IMR-90 (cell line): ENCODE data around the gene CRAMP1. TPM values are rescaled to one million over a fixed set of nuclear protein-coding genes. Genes with fewer than 3 reads are reported as not detected.

Experiments used
- ATAC-seq: fragments of 200-7000 bp; cut with Tn5 transposase; 2 replicates; pipeline ENCODE4 v1.9.1; 2020; ENCODE audit warnings: low read depth, mild to moderate bottlenecking, moderate library complexity
- BruUV-seq: library from RNA; stranded (reverse); fragments of 400-500 nt; replicated peaks from 2 replicates; lab custom pipeline; 2021; lab: Mats Ljungman, UMichigan
- CTCF ChIA-PET: fragments of 300-600 bp; formaldehyde crosslinking; extraction: SDS; loops from one replicate; lab custom pipeline; 2021; ENCODE audit warnings: antibody characterized with exemption; lab: Yijun Ruan, JAX
- POLR2A ChIA-PET: fragments of 300-600 bp; sonication (Branson Sonifier 250); formaldehyde crosslinking; loops from one replicate; lab custom pipeline; 2022; ENCODE audit warnings: antibody characterized with exemption; ENCODE audit not compliant: unreplicated experiment; lab: Charles Lee
- DNase-seq: peaks from one replicate; pipeline ENCODE4 v3.0.0; 2013
- H2AFZ ChIP-seq: replicated peaks from 2 replicates; pipeline ENCODE3; 2013; ENCODE audit warnings: low read length, mild to moderate bottlenecking; ENCODE audit not compliant: poor library complexity
- H2AK5ac ChIP-seq: 2 replicates; pipeline ENCODE4 v1.6.1; 2013; ENCODE audit warnings: low read depth, low read length, inconsistent platforms
- H2AK9ac ChIP-seq: replicated peaks from 2 replicates; pipeline ENCODE3; 2013; ENCODE audit warnings: mild to moderate bottlenecking, low read depth, low read length, moderate library complexity; ENCODE audit not compliant: poor library complexity
- H2BK120ac ChIP-seq: 2 replicates; pipeline ENCODE4 v1.6.1; 2013; ENCODE audit warnings: low read depth, low read length, inconsistent platforms
- H2BK15ac ChIP-seq: 3 replicates; pipeline ENCODE4 v1.6.1; 2013; ENCODE audit warnings: low read depth, low read length, inconsistent platforms
- H2BK20ac ChIP-seq: 2 replicates; pipeline ENCODE4 v1.6.1; 2013; ENCODE audit warnings: low read depth, mild to moderate bottlenecking, inconsistent platforms, low read length, moderate library complexity
- H2BK5ac ChIP-seq: 2 replicates; pipeline ENCODE4 v1.6.1; 2013; ENCODE audit warnings: mild to moderate bottlenecking, low read depth, low read length, inconsistent platforms; ENCODE audit not compliant: poor library complexity, severe bottlenecking
- H3K14ac ChIP-seq: replicated peaks from 2 replicates; pipeline ENCODE4 v1.6.1; 2013; ENCODE audit warnings: low read depth, low read length, inconsistent platforms
- H3K18ac ChIP-seq: 2 replicates; pipeline ENCODE4 v1.6.1; 2013; ENCODE audit warnings: low read depth, low read length, control low read depth
- H3K23ac ChIP-seq: 2 replicates; pipeline ENCODE4 v1.6.1; 2013; ENCODE audit warnings: low read depth, low read length, inconsistent platforms
- H3K27ac ChIP-seq: 2 replicates; pipeline ENCODE4 v1.5.1; 2013; ENCODE audit warnings: mild to moderate bottlenecking, control low read depth, low read length; ENCODE audit not compliant: insufficient read depth
- H3K27me3 ChIP-seq: 2 replicates; pipeline ENCODE4 v1.6.1; 2013; ENCODE audit warnings: low read length; ENCODE audit not compliant: control insufficient read depth, insufficient read depth
- H3K36me3 ChIP-seq: 2 replicates; pipeline ENCODE4 v1.6.1; 2013; ENCODE audit warnings: low read length, mixed read lengths; ENCODE audit not compliant: control insufficient read depth, insufficient read depth
- H3K4ac ChIP-seq: 2 replicates; pipeline ENCODE4 v1.6.1; 2013; ENCODE audit warnings: low read depth, low read length, inconsistent platforms
- H3K4me1 ChIP-seq: 2 replicates; pipeline ENCODE4 v1.6.1; 2013; ENCODE audit warnings: low read length, mixed read lengths; ENCODE audit not compliant: control insufficient read depth, insufficient read depth
- H3K4me2 ChIP-seq: 2 replicates; pipeline ENCODE4 v1.6.1; 2013; ENCODE audit warnings: low read depth, mild to moderate bottlenecking, control low read depth, low read length, moderate library complexity
- H3K4me3 ChIP-seq: 2 replicates; pipeline ENCODE4 v1.5.1; 2013; ENCODE audit warnings: low read depth, mild to moderate bottlenecking, control low read depth, low read length, moderate library complexity; ENCODE audit not compliant: insufficient read depth
- H3K56ac ChIP-seq: 2 replicates; pipeline ENCODE4 v1.6.1; 2013; ENCODE audit warnings: low read length, inconsistent platforms; ENCODE audit not compliant: insufficient read depth; ENCODE audit errors: extremely low read depth
- H3K79me1 ChIP-seq, 2 experiments: 2 replicates each; pipeline ENCODE4 v1.6.1; 2013; ENCODE audit warnings: low read length in 2 of 2, inconsistent platforms in 1 of 2, low read depth in 1 of 2
- H3K9ac ChIP-seq: 2 replicates; pipeline ENCODE4 v1.6.1; 2013; ENCODE audit warnings: low read depth, low read length, control low read depth
- H3K9me1 ChIP-seq: 2 replicates; pipeline ENCODE4 v1.6.1; 2013; ENCODE audit warnings: low read length, inconsistent platforms; ENCODE audit not compliant: insufficient read depth
- H3K9me3 ChIP-seq: 2 replicates; pipeline ENCODE4 v1.6.1; 2013; ENCODE audit warnings: low read length; ENCODE audit not compliant: control insufficient read depth, insufficient read depth
- H4K20me1 ChIP-seq: 2 replicates; pipeline ENCODE4 v1.6.1; 2013; ENCODE audit warnings: low read length, inconsistent platforms; ENCODE audit not compliant: insufficient read depth
- H4K5ac ChIP-seq: 2 replicates; pipeline ENCODE4 v1.6.1; 2013; ENCODE audit warnings: mild to moderate bottlenecking, low read depth, low read length, control low read depth
- H4K8ac ChIP-seq, 2 experiments: 2 replicates each; pipeline ENCODE4 v1.6.1; 2013; ENCODE audit warnings: low read depth in 2 of 2, low read length in 2 of 2, control low read depth in 1 of 2, inconsistent platforms in 1 of 2
- H4K91ac ChIP-seq: 2 replicates; pipeline ENCODE4 v1.6.1; 2013; ENCODE audit warnings: low read depth, low read length, inconsistent platforms; ENCODE audit not compliant: insufficient read depth
- BHLHE40 ChIP-seq: fragments of 150-350 bp; IDR thresholded peaks from 2 replicates; pipeline ENCODE4 v1.6.1; 2016; ENCODE audit warnings: mild to moderate bottlenecking, low read depth, low read length
- CEBPB ChIP-seq: IDR thresholded peaks from 2 replicates; pipeline ENCODE4 v1.6.1; 2012; ENCODE audit warnings: low read depth, low read length, improper control_type of control experiment
- CHD1 ChIP-seq: IDR thresholded peaks from 2 replicates; pipeline ENCODE4 v1.6.1; 2012; ENCODE audit warnings: low read depth, low read length, improper control_type of control experiment
- ELK1 ChIP-seq: fragments of 150-350 bp; IDR thresholded peaks from 2 replicates; pipeline ENCODE4 v1.6.1; 2016; ENCODE audit warnings: low read depth, mild to moderate bottlenecking, low read length, moderate library complexity, borderline replicate concordance
- FOS ChIP-seq: fragments of 150-350 bp; IDR thresholded peaks from 2 replicates; pipeline ENCODE4 v1.6.1; 2016; ENCODE audit warnings: low read depth, low read length
- MAFK ChIP-seq: IDR thresholded peaks from 2 replicates; pipeline ENCODE4 v1.6.1; 2012; ENCODE audit warnings: low read depth, low read length, improper control_type of control experiment
- MAZ ChIP-seq: IDR thresholded peaks from 2 replicates; pipeline ENCODE4 v1.6.1; 2012; ENCODE audit warnings: low read depth, mild to moderate bottlenecking, low read length, improper control_type of control experiment, moderate library complexity, borderline replicate concordance
- MXI1 ChIP-seq: IDR thresholded peaks from 2 replicates; pipeline ENCODE4 v1.6.1; 2012; ENCODE audit warnings: low read depth, mild to moderate bottlenecking, low read length, moderate library complexity, borderline replicate concordance
- NFE2L2 ChIP-seq: fragments of 150-350 bp; IDR thresholded peaks from 2 replicates; pipeline ENCODE4 v1.6.1; 2016; ENCODE audit warnings: low read depth, mild to moderate bottlenecking, low read length
- POLR2A ChIP-seq: IDR thresholded peaks from 2 replicates; pipeline ENCODE4 v1.6.1; 2012; ENCODE audit warnings: mild to moderate bottlenecking, low read depth, low read length
- RAD21 ChIP-seq: IDR thresholded peaks from 2 replicates; pipeline ENCODE4 v1.6.1; 2012; ENCODE audit warnings: low read length, improper control_type of control experiment
- RCOR1 ChIP-seq: IDR thresholded peaks from 2 replicates; pipeline ENCODE4 v1.6.1; 2012; ENCODE audit warnings: mild to moderate bottlenecking, low read length, improper control_type of control experiment; ENCODE audit not compliant: insufficient replicate concordance
- RFX5 ChIP-seq: IDR thresholded peaks from 2 replicates; pipeline ENCODE4 v1.8.0; 2012; ENCODE audit warnings: low read depth, mild to moderate bottlenecking, low read length, moderate library complexity
- SMC3 ChIP-seq: fragments of 150-350 bp; IDR thresholded peaks from 2 replicates; pipeline ENCODE4 v1.6.1; 2016; ENCODE audit warnings: low read depth, mild to moderate bottlenecking, antibody characterized with exemption, low read length, moderate library complexity
- USF2 ChIP-seq: fragments of 150-350 bp; IDR thresholded peaks from 2 replicates; pipeline ENCODE4 v1.6.1; 2017; ENCODE audit warnings: mild to moderate bottlenecking, antibody characterized with exemption, low read length, low read depth
- WGBS, 2 experiments: methylation state at CpG; one replicate each; pipeline versions ENCODE4 v1.1.5 to v1.1.7; 2013; ENCODE audit warnings: missing lambda C conversion rate in 2 of 2; ENCODE audit not compliant: insufficient read length in 1 of 2; ENCODE audit errors: extremely low coverage in 2 of 2; 5-methylcytosine and 5-hydroxymethylcytosine counted together
- dilution Hi-C: fragments of 300-500 bp; cut with HindIII; formaldehyde crosslinking; loops from one replicate; pipeline ENCODE4 v1.14.3; 2018; ENCODE audit warnings: low sequenced_read_pairs; ENCODE audit not compliant: unreplicated experiment
- in situ Hi-C: fragments of 300-500 bp; cut with MboI; formaldehyde crosslinking; loops from 3 replicates; pipeline ENCODE4 v1.14.3; 2019; ENCODE audit warnings: low sequenced_read_pairs, inconsistent platforms, mixed read lengths
- intact Hi-C: fragments of 100-400 bp; cut with micrococcal nuclease; formaldehyde crosslinking; loops from 2 replicates; pipeline ENCODE4 v1.10.0; 2022
- polyA plus RNA-seq, 3 experiments: library from polyadenylated mRNA; depleted of rRNA; stranded (reverse); fragments of >200 nt; gene quantifications; 2 replicates each; pipeline ENCODE4 v1.2.3, GENCODE V29; 2012; ENCODE audit warnings: low replicate concordance in 1 of 3
- total RNA-seq: library from RNA; depleted of rRNA; stranded (reverse); fragments of >200 nt; gene quantifications from 2 replicates; pipeline ENCODE4 v1.2.3, GENCODE V29; 2012

CRAMP1 gene
- total and polyA plus RNA-seq, 2 of the 4 experiments (the other 2 are of a cell fraction): 3.2 to 12.0 TPM

- H2BK5ac ChIP-seq: no peak overlapping the region
- H3K27me3 ChIP-seq: no peaks in the 10 kb centered on the region
- H4K5ac ChIP-seq: no peak overlapping the region
- no peak overlapping the region for H3K27ac ChIP-seq
- no peak overlapping the region for H4K91ac ChIP-seq
- no peak overlapping the region for H2AFZ ChIP-seq
- no peak overlapping the region for H2BK20ac ChIP-seq
- in situ Hi-C loops: no loop called here
- peaks cover 9 to 21% of the 10 kb centered on the region in 2 experiments for H3K79me1 ChIP-seq
- no peak overlapping the region for H3K23ac ChIP-seq
- no peak overlapping the region for H3K18ac ChIP-seq
- peaks cover 82% of the 10 kb centered on the region for H3K36me3 ChIP-seq
- DNase-seq (no peak), ATAC-seq (no peak)
- no peak overlapping the region for H3K56ac ChIP-seq
- no peak overlapping the region for H2AK5ac ChIP-seq
- H3K4me2 ChIP-seq: no peak overlapping the region
- CTCF ChIA-PET: no interaction called here
- H3K14ac ChIP-seq: no peak overlapping the region
- H3K9me3 ChIP-seq: no peaks in the 10 kb centered on the region
- peaks cover 11% of the 10 kb centered on the region for H3K9me1 ChIP-seq
- no peak overlapping the region for H3K9ac ChIP-seq
- dilution Hi-C loops: no loop called here
- no peak overlapping the region for H2BK15ac ChIP-seq
- peaks cover 16% of the 10 kb centered on the region for H4K20me1 ChIP-seq
- no TSS peak for BruUV-seq
- WGBS, 2 experiments: 98% methylated on average over 22 of the region's 52 CpGs; no CpG with 5 or more reads in 1 of the 2 experiments
- POLR2A ChIA-PET: interaction anchor here (1.1 kb wide), 1 partner anchor 28 kb away, joined by 3 read pairs; no protein-coding TSS in a partner anchor
- intact Hi-C loops: no loop called here
- H2AK9ac ChIP-seq: no peak overlapping the region
- no peak overlapping the region for H2BK120ac ChIP-seq
- no peak overlapping the region for H4K8ac ChIP-seq
- H3K4ac ChIP-seq: no peak overlapping the region
- H3K4me3 ChIP-seq: no peak overlapping the region
- H3K4me1 ChIP-seq: no peaks in the 10 kb centered on the region
- TF ChIP-seq RCOR1 (no peak), RFX5 (no peak), USF2 (no peak), NFE2L2 (no peak), CEBPB (no peak), ELK1 (no peak), BHLHE40 (no peak), MXI1 (no peak), POLR2A (no peak), SMC3 (no peak), RAD21 (no peak), CHD1 (no peak), MAFK (no peak), FOS (no peak), MAZ (no peak)
Observed at GRCh38 chr16:1655909-1656807, 44.0 kb downstream of the CRAMP1 start.
